Measurements from ENCODE around the gene E2F4.

DNA sequence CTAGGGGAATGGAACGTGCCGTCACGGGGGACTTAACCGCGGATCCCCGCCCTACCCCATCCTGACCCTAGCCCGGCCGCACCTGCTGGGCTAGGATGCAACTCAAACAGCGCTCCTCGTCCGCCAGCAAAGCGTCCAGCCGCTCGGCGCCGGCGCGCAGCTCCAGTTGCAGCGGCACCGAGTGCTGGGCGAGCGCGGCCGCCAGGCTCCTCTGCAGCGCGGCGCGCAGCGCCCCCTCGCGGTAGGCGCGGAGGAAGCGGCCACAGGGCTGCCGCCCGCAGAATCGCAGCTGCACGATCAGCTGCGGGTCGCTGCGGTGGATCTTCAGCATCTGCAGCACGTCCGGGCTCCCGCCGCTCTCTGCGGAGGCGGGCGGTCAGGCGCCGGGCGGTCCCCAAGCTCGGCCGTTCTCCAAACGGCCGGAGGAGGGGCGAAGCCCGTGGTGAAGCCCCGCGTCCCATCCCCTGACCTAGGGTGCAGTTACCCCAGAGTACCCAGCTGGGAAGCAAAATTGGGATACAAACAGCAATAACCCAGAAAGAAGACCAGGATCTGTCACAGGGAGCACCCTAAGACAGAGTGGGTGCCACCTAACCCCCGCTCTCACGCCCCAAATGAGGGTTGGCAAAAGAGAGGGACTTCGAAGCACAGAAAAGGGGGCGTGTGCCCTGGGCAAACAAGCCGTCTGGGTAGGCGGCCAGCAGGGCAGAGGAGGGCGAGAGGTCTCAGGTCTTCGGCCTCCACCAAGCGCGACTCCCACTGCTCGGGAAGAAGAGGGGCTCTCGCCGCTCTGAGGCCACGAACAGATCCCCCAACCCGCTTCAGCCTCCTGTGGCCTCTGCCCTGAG is 36.4 kb upstream of the E2F4 start:
- no peak for TF ChIP-seq ZC3H10 (CRISPR knock-in tag; IDR thresholded peaks at IDR 0.05)
- no peak for TF ChIP-seq CSDC2 (CRISPR knock-in tag; IDR thresholded peaks at IDR 0.05)
- TF ChIP-seq, protein P1, sequence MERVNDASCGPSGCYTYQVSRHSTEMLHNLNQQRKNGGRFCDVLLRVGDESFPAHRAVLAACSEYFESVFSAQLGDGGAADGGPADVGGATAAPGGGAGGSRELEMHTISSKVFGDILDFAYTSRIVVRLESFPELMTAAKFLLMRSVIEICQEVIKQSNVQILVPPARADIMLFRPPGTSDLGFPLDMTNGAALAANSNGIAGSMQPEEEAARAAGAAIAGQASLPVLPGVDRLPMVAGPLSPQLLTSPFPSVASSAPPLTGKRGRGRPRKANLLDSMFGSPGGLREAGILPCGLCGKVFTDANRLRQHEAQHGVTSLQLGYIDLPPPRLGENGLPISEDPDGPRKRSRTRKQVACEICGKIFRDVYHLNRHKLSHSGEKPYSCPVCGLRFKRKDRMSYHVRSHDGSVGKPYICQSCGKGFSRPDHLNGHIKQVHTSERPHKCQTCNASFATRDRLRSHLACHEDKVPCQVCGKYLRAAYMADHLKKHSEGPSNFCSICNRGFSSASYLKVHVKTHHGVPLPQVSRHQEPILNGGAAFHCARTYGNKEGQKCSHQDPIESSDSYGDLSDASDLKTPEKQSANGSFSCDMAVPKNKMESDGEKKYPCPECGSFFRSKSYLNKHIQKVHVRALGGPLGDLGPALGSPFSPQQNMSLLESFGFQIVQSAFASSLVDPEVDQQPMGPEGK (CRISPR knock-in tag; IDR thresholded peaks at IDR 0.05; ENCODE audit: borderline replicate concordance): no peak
- TF ChIP-seq RARB (CRISPR knock-in tag; IDR thresholded peaks at IDR 0.05): no peak
- TF ChIP-seq ZFP30 (CRISPR knock-in tag; IDR thresholded peaks at IDR 0.05): no peak
- no peak for TF ChIP-seq OSR1 (CRISPR knock-in tag; IDR thresholded peaks at IDR 0.05)
- TF ChIP-seq, protein P2, sequence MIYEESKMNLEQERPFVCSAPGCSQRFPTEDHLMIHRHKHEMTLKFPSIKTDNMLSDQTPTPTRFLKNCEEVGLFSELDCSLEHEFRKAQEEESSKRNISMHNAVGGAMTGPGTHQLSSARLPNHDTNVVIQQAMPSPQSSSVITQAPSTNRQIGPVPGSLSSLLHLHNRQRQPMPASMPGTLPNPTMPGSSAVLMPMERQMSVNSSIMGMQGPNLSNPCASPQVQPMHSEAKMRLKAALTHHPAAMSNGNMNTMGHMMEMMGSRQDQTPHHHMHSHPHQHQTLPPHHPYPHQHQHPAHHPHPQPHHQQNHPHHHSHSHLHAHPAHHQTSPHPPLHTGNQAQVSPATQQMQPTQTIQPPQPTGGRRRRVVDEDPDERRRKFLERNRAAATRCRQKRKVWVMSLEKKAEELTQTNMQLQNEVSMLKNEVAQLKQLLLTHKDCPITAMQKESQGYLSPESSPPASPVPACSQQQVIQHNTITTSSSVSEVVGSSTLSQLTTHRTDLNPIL (CRISPR knock-in tag; IDR thresholded peaks at IDR 0.05; ENCODE audit: low read depth): no peak
- TF ChIP-seq, protein P3, sequence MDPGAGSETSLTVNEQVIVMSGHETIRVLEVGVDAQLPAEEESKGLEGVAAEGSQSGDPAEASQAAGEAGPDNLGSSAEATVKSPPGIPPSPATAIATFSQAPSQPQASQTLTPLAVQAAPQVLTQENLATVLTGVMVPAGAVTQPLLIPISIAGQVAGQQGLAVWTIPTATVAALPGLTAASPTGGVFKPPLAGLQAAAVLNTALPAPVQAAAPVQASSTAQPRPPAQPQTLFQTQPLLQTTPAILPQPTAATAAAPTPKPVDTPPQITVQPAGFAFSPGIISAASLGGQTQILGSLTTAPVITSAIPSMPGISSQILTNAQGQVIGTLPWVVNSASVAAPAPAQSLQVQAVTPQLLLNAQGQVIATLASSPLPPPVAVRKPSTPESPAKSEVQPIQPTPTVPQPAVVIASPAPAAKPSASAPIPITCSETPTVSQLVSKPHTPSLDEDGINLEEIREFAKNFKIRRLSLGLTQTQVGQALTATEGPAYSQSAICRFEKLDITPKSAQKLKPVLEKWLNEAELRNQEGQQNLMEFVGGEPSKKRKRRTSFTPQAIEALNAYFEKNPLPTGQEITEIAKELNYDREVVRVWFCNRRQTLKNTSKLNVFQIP (CRISPR knock-in tag; IDR thresholded peaks at IDR 0.05; ENCODE audit: borderline replicate concordance, low read depth): no peak
- no peak for TF ChIP-seq BACH2 (CRISPR knock-in tag; IDR thresholded peaks at IDR 0.05; ENCODE audit: borderline replicate concordance)
- TF ChIP-seq SNAI2 (CRISPR knock-in tag; IDR thresholded peaks at IDR 0.05): no peak
- TF ChIP-seq GLIS3 (CRISPR knock-in tag; IDR thresholded peaks at IDR 0.05): no peak
- TF ChIP-seq ZNF70 (CRISPR knock-in tag; IDR thresholded peaks at IDR 0.05): no peak

Measured in SK-N-SH treated with all-trans-retinoic acid at 6 μM for 48 hours (cell line).